ENCODE measurements around the gene FBXO48.

- no peak for TF ChIP-seq CTCF (IDR thresholded peaks at IDR 0.05)
- TF ChIP-seq POLR2A (IDR thresholded peaks at IDR 0.05), result no peak
Measured at GRCh38 chr2:68447118-68447517, 20.0 kb downstream of the FBXO48 start.

Measured in esophagus squamous epithelium (tissue), 4 donors.